SU-DHL-6 (cell line): Measurements from ENCODE around the gene RDH8.

Experiments
- EZH2phosphoT487 ChIP-seq: fragments of 200-600 bp; sonication (generic), shearing (Covaris generic); conservative IDR thresholded peaks from 2 replicates; pipeline ENCODE4 v1.6.1; 2018; ENCODE audit warnings: mild to moderate bottlenecking, antibody characterized with exemption, low read length, moderate library complexity, mixed read lengths
- TF ChIP-seq, protein P1 (sequence below): fragments of 200-600 bp; sonication (generic); IDR thresholded peaks from one replicate; pipeline ENCODE4 v1.5.1; 2017; ENCODE audit warnings: antibody characterized with exemption, mild to moderate bottlenecking, low read length, moderate library complexity; ENCODE audit not compliant: insufficient read depth, poor library complexity, severe bottlenecking

DNA sequence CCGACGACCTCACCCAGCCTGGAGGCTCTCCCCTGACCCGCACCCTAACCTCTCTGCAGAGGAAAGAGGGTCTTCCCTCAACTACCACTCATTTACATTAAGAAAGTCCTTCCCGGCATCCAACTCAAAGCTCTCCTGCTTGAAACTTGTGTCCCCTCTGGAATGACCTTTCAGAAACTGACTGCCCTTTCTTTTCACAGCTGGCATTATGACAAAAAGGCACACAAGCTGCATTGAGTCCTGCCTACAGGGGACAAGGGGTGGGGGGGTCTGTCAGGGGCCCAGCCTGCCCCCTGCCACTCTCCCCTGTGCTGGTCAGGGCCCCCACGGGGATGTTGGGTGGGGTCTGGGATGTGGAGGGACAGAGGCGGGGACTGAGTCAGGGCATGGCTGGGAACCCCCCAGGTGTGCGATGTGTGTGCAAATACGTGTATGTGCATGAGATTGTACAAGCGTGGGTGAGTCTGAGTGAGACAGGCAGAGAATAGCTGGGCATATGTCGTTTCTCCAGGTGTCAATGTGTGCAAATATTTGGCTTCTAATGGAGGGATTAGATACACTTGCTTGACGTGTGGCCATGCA is 5.0 kb upstream of the RDH8 start:
- TF ChIP-seq EZH2phosphoT487, result no peak
- TF ChIP-seq, protein P1, sequence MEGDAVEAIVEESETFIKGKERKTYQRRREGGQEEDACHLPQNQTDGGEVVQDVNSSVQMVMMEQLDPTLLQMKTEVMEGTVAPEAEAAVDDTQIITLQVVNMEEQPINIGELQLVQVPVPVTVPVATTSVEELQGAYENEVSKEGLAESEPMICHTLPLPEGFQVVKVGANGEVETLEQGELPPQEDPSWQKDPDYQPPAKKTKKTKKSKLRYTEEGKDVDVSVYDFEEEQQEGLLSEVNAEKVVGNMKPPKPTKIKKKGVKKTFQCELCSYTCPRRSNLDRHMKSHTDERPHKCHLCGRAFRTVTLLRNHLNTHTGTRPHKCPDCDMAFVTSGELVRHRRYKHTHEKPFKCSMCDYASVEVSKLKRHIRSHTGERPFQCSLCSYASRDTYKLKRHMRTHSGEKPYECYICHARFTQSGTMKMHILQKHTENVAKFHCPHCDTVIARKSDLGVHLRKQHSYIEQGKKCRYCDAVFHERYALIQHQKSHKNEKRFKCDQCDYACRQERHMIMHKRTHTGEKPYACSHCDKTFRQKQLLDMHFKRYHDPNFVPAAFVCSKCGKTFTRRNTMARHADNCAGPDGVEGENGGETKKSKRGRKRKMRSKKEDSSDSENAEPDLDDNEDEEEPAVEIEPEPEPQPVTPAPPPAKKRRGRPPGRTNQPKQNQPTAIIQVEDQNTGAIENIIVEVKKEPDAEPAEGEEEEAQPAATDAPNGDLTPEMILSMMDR, result no peak
